Neutrophil (primary cell): Measurements from ENCODE around the gene ID4.
"Not testable (repeated sequence)": the region's sequence is repeated elsewhere in the genome, so short reads cannot be mapped to it uniquely, and the experiment has no call there.

Experiments used
- H3K27ac ChIP-seq: fragments of 200-600 bp; sonication (generic); 2 replicates; pipeline ENCODE4 v1.5.1; 2016; ENCODE audit warnings: mild to moderate bottlenecking, moderate library complexity
- H3K27me3 ChIP-seq: fragments of 200-600 bp; sonication (generic); 2 replicates; pipeline ENCODE4 v1.6.0; 2016; ENCODE audit warnings: mild to moderate bottlenecking
- H3K36me3 ChIP-seq: fragments of 200-600 bp; sonication (generic); 2 replicates; pipeline ENCODE4 v1.5.1; 2017
- H3K4me1 ChIP-seq, 2 experiments: fragments of 200-600 bp in 1 of 2; sonication (generic) in 1 of 2; 1 replicate in 1 of 2; 2 replicates in 1 of 2; pipeline versions ENCODE4 v1.5.1 to v1.6.1; 2013 to 2016; ENCODE audit warnings: low read depth in 1 of 2, low read length in 1 of 2, mild to moderate bottlenecking in 1 of 2, moderate library complexity in 1 of 2; ENCODE audit not compliant: control insufficient read depth in 1 of 2, insufficient read depth in 1 of 2
- H3K4me3 ChIP-seq, 2 experiments: fragments of 200-600 bp in 1 of 2; sonication (generic) in 1 of 2; 1 replicate in 1 of 2; 2 replicates in 1 of 2; pipeline ENCODE4 v1.5.1; 2013 to 2016; ENCODE audit warnings: low read depth in 1 of 2, low read length in 1 of 2, mild to moderate bottlenecking in 1 of 2, moderate library complexity in 1 of 2
- H3K9me3 ChIP-seq: fragments of 200-600 bp; sonication (generic); 2 replicates; pipeline ENCODE4 v1.5.1; 2016
- CTCF ChIP-seq: fragments of 200-600 bp; sonication (generic); IDR thresholded peaks from 2 replicates; pipeline ENCODE4 v1.5.1; 2016; ENCODE audit warnings: antibody characterized with exemption

The ID4 gene

GRCh38 chr6:19852090-19852457 is 14.9 kb downstream of the ID4 start:
- no peaks in the 10 kb centered on the region for H3K36me3 ChIP-seq
- peaks cover 12% of the 10 kb centered on the region for H3K27me3 ChIP-seq
- H3K4me1 ChIP-seq: no peaks in the 10 kb centered on the region
- no peaks in the 10 kb centered on the region for H3K9me3 ChIP-seq
- no peak overlapping the region for H3K27ac ChIP-seq
- no peak for TF ChIP-seq CTCF
- no peak overlapping the region for H3K4me3 ChIP-seq

GRCh38 chr6:19852927-19853326 is 15.8 kb downstream of the ID4 start:
- no peak overlapping the region for H3K27ac ChIP-seq
- no peaks in the 10 kb centered on the region for H3K9me3 ChIP-seq
- TF ChIP-seq CTCF: no peak
- H3K27me3 ChIP-seq: peaks cover 12% of the 10 kb centered on the region
- H3K4me3 ChIP-seq: no peak overlapping the region
- H3K36me3 ChIP-seq: no peaks in the 10 kb centered on the region
- H3K4me1 ChIP-seq: no peaks in the 10 kb centered on the region

GRCh38 chr6:19854421-19855015 is 17.3 kb downstream of the ID4 start:
- not testable (repeated sequence) for H3K4me3 ChIP-seq, H3K9me3 ChIP-seq, H3K36me3 ChIP-seq, H3K27ac ChIP-seq, H3K4me1 ChIP-seq
- peaks cover 12% of the 10 kb centered on the region for H3K27me3 ChIP-seq

- no peaks in the 10 kb centered on the region for H3K36me3 ChIP-seq
- H3K27me3 ChIP-seq: peaks cover 8% of the 10 kb centered on the region
- no peak overlapping the region for H3K4me3 ChIP-seq
- H3K4me1 ChIP-seq: no peaks in the 10 kb centered on the region
- TF ChIP-seq CTCF: no peak
- H3K9me3 ChIP-seq: no peaks in the 10 kb centered on the region
- H3K27ac ChIP-seq: no peak overlapping the region
These were observed 18.4 kb downstream of the ID4 start for GRCh38 chr6:19855536-19855935.

- Histone ChIP-seq H3K36me3 (no peaks in the 10 kb centered on the region), H3K27ac (no peak overlapping the region), H3K4me1 (no peaks in the 10 kb centered on the region), H3K9me3 (no peaks in the 10 kb centered on the region), H3K4me3 (no peak overlapping the region), H3K27me3 (no peaks in the 10 kb centered on the region)
- TF ChIP-seq CTCF: no peak
These were observed 20.0 kb downstream of the ID4 start for GRCh38 chr6:19857139-19857538.

- Histone ChIP-seq H3K36me3 (no peaks in the 10 kb centered on the region), H3K9me3 (no peaks in the 10 kb centered on the region), H3K4me3 (no peak overlapping the region), H3K4me1 (no peaks in the 10 kb centered on the region), H3K27ac (no peak overlapping the region), H3K27me3 (no peaks in the 10 kb centered on the region)
- TF ChIP-seq CTCF: no peak
These were observed 20.5 kb downstream of the ID4 start for GRCh38 chr6:19857703-19858102.
